ENCODE data around the gene VSTM4.

Gene VSTM4, protein sequence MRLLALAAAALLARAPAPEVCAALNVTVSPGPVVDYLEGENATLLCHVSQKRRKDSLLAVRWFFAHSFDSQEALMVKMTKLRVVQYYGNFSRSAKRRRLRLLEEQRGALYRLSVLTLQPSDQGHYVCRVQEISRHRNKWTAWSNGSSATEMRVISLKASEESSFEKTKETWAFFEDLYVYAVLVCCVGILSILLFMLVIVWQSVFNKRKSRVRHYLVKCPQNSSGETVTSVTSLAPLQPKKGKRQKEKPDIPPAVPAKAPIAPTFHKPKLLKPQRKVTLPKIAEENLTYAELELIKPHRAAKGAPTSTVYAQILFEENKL

DNA sequence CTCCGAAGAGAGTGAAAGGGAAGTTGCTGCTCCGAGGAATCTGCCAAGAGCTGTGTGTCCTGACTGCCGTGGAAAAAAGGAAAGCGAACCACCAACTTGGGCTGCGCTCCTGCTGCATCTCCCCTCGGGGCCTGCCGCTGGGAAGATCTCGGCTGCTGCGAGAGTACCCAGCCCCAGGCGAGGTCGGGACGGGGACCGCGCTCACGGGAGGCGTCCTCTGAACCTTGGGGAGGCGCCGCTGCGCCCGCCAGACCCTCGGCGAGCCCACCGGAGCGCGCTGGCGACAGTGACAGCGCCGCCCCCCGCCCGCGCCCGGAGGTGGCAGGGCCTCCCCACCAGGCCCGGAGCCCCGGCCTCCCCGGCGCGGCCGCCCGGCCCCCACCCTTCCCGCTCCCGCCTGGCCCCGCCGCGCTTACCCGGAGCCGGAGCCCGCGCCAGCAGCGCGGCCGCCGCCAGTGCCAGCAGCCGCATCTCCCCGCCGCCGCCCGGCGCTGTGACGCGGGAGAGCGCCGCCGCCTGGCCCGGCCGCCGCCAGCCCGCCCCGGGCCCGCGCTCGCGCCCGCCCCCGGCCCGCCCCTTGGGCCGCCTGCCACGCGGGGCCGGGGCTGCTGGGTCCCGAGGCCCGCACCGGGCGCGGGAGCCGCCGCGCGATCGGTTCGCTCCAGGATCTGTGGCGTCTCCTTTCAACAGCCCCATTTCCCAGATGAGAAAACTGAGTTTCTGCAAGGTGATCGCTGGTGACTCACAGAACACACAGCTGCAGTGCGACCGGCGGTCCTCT, at the start of gene VSTM4:
TSS of gene VSTM4 (minus strand) at position 508 of the 781 bp plus-strand sequence. CDS start at position 471, 37 bp downstream.
- DNase-seq, result peak; percentile 56

DNA sequence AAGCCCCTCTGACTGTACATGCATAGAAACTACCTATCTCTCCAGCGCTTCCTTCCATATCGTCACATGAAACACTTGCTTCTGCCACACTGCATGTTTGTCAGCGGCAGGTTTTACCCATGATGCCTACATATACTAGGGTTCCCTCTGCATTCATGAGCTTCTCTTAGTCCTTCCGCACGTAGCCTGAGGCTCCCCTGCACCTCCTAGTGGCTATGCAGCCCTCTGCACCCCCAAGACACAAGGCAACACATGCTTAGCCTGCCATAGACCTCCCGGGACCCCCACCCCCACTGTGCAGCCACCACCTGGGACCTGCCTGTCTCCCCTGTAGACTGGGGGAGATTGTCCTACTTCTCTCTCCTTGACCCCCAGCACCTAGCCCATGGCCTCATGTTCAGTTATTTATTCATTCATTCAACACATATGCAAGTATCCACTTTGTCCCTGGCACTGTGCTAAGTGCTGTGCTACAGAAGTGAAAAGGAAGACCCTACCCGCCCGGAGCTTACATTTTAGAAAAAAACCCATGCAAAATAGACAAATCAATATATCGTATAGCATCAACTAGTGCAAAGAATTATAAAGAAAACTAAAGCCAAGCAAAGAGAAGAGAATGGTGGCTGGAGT, 49.4 kb upstream of the VSTM4 start:
- peak; percentile 82 for DNase-seq

DNA sequence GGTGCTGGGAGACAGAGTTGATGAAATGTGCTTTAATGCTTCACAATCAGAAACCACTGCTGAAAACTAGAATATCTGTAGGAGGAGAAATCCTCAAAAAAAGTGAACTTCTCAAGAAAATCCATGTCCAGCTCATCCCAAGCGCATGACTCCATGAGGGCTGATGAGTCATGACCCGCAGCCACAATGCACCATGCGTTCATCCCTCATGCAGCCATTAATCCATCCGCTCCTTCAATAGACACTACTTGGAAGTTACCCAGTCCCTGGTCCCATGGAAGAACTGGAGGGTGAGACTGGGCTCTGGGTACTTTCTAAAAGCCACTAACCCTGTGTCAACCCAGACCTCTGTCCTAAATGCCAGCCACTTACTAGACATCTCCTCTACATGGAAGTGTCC, 48.4 kb upstream of the VSTM4 start:
- DNase-seq, result no peak

DNA sequence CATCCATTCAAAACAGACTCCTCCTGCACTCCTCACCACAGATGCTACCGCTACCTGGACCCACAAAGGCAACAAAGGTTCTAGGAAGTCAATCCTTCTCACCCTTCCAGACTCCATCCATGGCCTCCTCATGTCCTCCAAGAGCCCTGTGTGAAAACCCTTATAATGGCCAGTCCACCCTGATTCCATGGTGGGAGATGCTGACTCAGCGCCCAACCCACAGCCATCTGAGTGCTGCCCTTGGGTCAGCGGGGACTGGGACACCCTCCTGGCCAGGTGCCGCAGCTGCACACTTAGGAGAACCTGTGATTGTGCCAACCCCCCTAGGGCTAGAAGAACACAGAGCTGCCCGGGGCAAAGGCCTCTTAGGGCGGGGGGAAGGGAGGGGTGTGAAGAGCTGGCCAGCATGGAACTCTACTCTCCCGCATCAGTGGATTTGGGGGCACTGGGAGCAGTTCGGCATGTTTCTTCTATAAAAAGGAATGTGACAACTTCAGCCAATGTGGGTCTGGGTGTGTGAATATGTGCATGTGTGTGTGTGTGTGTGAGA, 47.5 kb upstream of the VSTM4 start:
- no peak for DNase-seq

DNA sequence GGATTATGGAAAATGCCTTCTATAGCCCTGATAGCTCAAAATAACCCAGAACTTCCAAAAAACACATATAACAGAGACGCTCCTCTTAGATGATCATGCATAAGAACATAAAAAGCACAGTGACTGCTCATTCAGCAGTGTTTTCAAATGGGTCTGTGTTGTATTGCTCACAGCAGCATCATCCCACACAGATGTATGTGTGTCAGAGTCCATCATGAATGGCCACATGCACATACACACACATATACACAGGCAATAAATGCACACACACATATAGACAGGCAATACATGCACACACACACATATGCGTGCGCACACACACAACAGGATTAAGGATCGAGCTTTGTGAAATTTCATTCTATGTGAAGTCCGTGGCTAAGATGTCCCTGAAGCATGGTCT, 46.7 kb upstream of the VSTM4 start:
- no peak for DNase-seq

DNA sequence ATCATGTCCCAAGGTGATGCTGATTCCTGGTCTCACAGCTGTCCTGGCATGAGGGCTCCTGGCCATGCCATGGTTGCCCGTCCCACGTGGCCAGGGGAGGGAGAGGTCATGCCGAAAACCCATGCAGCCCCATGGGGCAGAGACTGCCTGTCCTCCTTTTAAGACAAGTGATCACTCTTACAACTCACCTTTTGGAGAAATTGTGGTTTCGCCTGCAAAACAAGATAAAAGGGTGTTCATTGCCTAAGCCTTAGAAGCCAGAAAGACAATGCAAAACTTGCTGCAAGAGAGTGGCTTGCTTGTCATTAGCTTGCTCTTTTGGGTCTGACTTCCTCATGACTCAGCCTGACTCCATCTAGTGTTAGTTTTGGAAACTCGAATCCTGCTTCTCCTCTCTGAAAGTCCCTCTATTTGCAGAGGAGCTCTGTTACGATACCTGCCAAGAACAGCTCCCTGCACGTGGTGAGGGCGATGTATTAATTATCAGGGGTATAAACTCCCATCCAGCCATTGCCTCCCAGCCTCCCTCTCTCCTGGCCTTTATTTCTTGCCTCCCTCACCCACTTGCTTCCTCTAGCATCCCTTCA, 46.2 kb upstream of the VSTM4 start:
- DNase-seq, result peak; percentile 86

DNA sequence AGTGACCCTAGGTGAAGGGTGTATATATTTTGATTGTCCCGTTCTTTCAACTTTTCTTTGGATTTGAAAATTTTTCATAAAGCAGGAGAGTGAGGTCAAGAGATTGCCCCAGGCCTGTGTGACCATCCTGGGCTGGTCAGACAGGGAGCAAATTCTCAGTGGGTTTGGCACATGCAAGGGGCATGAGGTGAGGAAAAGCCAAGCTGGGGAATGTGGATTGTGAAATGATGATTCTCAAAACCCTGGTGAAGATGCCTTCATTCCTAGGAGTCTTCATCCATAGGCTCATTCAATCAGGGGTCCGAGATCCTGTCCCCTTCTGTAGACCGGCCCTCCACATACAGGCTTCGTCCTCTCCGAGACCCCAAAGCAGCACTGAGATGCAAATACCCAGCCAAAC, 45.5 kb upstream of the VSTM4 start:
- DNase-seq, result no peak

DNA sequence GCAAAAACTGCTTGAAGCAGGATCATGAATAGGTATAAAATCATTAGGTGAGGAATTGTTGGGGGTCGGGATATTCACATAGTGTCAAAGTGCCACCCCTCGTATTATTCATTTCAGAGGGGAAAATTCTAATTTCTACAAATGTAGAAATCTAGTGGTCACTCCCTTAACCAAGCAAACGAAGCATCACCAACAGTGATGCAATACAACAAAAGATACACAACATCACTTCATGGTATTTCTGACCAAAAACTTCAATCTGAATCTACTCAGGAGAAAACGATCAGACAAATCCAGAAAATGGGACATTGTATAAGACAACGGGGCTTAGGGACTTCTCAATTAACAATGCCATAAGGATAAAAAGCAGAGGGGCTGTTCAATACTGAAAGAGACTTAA, 44.8 kb upstream of the VSTM4 start:
- no peak for DNase-seq

DNA sequence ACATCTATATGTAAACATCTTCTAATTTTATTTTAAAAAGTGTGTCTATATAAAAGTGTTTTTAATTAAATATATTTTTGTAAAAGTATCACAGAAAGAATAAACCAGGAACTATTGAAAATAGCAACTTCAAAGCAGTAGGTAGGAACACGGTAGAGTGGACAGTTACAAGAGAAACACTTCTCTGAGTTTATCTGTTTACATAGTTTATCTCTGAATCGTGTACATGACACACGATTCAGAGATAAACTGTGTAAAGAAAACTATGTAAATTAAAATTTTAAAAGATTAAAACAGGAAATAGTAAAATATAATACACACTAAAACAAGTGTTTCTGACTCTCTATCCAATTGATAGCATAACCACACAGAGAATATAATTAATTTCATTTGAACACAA, 43.6 kb upstream of the VSTM4 start:
- no peak for DNase-seq

DNA sequence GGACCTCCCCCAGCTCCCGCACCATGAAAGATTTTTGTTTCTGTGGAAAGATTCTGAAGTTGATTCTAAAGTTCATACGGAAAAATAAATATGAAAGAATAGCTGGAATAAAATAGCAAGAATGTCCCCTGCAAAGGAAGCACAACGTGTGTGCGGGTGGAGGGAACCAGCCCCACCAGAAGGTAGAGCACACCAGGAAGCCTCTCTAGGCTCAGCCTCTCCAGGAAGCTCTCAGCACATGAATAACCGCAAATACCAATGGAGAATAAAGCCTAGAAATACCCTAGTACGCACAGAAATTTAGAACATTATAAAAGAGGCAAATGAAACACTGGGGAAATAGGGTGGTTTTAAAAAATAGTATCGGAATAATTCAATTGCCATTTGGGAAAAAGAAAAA, 43.1 kb upstream of the VSTM4 start:
- no peak for DNase-seq

DNA sequence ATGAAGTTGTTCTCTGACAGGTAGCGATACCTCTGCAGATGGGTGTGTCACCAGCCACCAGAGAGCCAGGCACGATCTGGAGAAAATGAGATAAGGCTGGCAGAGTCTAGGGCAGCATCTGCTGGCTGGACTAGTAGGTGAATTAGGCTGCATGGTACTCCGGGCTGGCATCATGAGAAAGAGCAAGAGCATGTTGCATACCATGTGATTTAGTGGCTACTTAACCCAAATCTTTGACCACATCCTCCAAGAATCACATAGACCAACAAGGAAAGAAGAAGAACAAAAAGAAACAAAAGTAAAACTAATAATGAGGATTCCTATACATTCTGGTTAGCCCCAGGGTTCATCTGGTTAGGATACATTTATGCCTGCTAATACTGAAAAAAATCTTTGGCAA, 41.9 kb upstream of the VSTM4 start:
- no peak for DNase-seq

DNA sequence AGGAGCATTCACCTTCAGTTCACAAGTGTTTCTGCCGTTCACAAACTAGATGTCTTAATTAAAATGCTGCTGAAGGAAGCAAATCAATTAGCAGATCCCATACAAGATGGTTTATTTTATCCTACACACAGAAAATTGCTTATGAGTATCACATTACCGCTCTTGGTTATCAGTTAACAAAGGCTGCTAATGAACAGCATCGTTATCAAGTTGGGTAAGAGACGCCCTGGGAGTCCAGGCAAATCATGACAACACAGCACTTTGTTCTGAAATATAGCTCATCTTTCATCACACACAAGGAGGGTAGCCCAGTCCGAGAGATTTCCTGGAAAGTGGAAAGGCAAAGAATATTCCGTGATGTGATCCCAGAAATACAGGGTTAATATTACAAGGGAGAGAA, 39.3 kb upstream of the VSTM4 start:
- no peak for DNase-seq

DNA sequence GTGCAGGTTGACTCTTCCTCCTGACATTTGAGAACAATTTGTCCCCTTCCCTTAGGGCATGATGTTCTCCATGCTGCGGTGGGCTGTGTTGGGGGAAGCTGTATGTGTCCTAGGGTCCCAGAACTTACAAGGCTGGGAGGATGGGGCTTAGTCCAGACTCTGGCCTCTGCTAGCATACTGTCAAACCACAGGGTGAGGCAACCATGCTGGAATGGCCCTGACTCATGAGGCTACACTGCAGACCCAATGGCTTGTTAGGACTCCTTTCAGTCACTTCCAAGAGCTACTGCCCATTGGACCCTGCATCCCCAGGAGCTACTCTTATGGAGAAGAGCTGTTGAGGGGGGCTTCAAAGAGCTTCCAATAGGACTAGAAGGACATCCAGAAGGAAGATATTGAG, 38.6 kb upstream of the VSTM4 start:
- DNase-seq, result no peak

DNA sequence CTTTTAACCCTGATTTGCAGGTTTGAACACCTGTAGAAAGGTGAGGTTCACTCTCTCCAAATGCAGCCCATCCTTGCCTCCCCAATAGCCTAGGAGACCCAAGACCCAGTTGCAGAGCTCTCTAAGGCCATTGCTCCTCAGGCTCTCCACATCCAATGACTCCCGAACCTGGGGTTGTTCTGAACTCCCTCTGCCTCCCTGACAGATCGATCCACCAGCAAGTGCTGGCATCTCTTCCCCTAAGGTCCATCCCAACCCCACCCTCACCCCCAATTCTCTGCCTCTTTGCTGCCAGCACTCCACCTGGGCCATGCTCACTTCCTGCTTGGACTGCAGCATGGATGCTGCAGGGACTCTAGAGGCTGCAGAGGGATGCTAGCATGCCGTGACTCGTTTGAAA, 37.8 kb upstream of the VSTM4 start:
- DNase-seq, result no peak

DNA sequence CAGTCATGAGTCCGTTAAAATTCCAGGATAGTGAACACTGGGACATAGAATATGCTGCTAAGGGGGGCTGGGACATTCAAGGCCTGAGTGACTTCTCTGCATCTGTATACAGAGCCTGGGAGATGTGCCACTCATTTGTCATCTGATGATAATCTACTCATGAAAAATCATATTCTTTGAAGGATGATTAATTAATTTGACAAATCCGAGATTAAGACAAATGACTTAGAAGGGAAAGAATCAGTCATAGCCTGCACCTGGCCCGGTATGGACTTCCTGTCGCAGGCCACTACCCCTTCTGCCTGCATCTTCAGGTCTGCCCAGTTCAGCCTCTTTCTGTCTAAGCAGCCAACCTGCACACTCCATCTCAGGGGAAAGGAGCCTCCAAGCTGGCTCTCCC, 37.3 kb upstream of the VSTM4 start:
- DNase-seq, result no peak

DNA sequence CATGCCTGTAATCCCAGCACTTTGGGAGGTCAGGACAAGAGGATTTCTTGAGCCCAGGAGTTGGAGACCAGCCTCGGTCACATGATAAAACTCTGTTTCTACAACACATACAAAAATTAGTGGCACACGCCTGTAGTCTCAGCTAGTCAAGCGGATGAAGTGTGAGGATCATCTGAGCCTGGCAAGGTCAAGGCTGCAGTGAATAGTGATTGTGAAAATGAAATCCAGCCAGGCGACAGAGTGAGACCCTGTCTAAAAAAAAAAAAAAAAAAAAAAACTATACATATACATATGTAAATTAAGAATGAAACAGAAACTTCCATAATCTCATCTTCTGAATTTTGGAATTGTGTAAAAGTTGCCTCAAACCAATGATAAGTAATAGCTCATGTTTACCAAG, 36.7 kb upstream of the VSTM4 start:
- no peak for DNase-seq

DNA sequence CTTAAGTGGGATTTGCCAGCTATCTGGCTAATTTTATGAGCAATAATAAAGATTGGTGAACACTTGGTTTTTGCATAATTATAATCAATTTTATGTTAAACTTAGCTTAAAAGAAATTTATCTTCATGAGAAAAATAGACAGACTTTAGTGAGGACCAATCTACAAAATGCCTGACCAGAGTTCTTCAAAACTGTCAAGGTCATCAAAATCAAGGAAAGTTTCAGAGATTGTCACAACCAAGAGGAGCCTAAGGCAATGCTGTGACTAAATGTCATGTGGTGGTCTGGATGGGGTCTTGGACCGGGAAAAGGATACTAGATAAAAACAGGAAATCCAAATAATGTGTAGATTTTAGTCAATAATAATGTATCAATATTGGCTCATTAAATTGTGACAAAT, 36.2 kb upstream of the VSTM4 start:
- DNase-seq, result no peak

DNA sequence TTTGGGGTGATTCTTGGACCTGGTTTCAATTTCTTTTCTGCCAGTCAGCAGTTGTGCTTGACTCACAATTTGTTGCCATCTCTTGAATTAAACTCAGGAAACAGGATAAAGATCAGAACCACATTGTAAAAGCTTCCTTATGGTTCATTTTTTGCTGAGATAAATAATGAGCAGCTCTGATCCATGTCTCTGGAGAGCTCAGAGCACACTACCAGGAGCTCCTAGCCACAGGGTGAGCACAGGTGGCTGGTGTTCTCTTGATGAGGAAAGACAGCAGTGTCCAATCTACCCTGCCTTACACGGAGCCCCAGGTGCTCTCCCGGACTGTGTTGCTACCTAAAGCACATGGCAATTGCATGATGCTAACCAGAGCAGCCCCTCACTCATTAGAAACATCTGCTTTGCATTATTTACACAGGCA, 35.7 kb upstream of the VSTM4 start:
- DNase-seq, result peak; percentile 48

DNA sequence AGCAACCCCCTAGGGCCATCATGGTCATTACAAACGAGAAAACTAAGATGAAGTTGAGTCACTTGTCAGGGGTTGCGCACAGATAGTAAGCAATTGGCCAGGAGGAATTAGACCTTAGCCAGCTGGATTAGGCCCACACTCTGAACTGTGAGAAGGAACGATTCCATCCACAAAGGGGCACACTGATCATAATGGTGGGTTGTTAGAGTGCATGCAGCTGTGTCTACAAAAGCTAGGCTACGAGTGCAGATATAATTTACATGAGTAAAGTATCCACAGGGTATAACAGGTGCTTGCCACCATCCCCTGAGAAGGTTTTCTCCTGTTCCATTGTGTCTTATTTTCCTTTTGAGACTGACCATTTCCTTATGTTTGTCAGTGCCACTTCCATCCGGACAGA, 35.1 kb upstream of the VSTM4 start:
- DNase-seq, result no peak

DNA sequence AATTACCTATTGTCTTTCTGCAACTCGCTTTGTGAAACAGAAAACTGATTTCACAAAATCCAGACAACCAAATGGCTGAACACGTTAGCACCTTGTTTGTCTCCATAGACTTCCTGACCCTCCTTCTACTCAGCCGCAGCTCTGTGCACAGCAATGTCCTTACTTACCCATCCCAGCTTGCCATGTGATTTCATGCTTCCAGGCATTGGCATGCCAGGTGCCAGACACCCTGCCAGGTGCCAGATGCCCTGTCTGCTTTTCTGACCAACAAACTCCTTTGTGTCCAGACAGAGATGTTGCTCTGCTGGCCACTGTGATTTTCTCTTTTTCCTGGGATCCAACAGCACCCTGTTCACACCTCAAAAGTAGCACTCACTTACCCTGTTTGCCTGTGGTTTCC, 34.6 kb upstream of the VSTM4 start:
- no peak for DNase-seq

DNA sequence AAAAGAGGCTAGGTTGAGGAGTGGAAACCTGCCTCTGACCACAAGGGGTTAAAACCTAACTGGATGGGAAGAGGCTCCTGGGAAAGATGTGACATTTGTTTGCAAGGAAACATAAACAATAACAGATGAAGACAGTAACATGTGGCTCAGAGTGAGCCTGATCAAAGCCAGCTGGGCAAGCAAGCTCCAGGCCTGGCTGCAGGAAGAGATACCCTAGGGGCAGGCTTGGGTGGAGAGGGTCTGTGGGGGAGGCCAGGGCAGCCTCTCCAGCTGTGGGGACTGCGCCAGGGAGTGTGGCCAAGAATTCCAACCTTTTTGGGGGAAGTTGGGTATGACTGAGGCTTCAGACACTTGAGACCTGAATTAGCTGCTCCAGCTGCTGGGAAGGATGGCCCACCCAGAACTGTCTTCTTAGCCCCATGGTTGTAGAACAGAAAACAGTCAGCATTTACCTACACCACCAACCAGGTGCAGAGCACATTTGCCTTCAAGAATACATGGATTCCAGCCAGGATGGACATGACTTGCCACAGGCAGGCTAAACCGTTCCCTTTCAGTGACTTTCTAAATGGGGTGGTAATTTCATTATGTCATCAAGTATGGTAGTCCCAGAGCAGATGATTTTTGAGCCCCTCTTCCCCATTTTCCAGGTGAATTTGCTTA, 28.9 kb upstream of the VSTM4 start:
- no peak for DNase-seq

DNA sequence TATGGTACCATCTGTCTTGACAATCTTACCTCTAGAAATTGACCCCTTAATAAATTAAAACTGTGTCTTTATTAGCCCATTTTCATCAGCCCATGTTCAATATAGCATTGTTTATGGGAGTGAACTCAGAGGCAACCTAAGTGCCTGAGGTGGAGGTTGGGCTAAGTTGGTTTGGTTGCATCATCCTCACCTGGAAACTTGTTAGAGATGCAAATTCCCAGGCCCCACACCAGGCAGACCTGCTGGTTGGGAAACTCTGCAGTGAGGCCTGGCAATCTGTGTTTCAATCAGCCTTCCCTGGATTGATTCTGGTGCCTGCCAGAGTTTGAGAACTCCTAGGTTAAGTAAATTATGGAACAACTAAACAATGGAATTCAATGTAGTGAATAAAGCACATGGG, 27.9 kb upstream of the VSTM4 start:
- no peak for DNase-seq

Data from hematopoietic multipotent progenitor cell treated with erythropoietin and hydrocortisone succinate and interleukin-3 and kit ligand, for 4 days (in vitro differentiated cells).